H1 (cell line): ENCODE data around the gene TMEM45B.

Experiments
- ASH2L ChIP-seq: fragments of 200-600, 300-600 bp; sonication (generic); IDR thresholded peaks from one replicate; pipeline ENCODE4 v1.7.1; 2017; ENCODE audit warnings: low read length
- EGR1 ChIP-seq: IDR thresholded peaks from 2 replicates; pipeline ENCODE4 v1.6.1; 2011; ENCODE audit warnings: low read depth, low read length, borderline replicate concordance
- GTF2F1 ChIP-seq: IDR thresholded peaks from 2 replicates; pipeline ENCODE4 v1.6.1; 2012; ENCODE audit warnings: low read depth, low read length, improper control_type of control experiment, borderline replicate concordance
- JUN ChIP-seq: IDR thresholded peaks from 2 replicates; pipeline ENCODE4 v1.6.1; 2011; ENCODE audit warnings: low read depth, mild to moderate bottlenecking, improper control_type of control experiment, low read length
- SP1 ChIP-seq: IDR thresholded peaks from 2 replicates; pipeline ENCODE4 v1.6.1; 2011; ENCODE audit warnings: low read depth, low read length
- TAF7 ChIP-seq: optimal IDR thresholded peaks from 2 replicates; pipeline ENCODE3; 2011; ENCODE audit warnings: low read depth, mild to moderate bottlenecking, inconsistent platforms, low read length, moderate library complexity, borderline replicate concordance
- TF ChIP-seq, protein P1 (sequence below), 3 experiments: IDR thresholded peaks; 1 replicate in 2 of 3; 2 replicates in 1 of 3; pipeline versions ENCODE4 v1.5.1 to v1.6.1; 2011; ENCODE audit warnings: low read length in 3 of 3, mild to moderate bottlenecking in 3 of 3, inconsistent platforms in 2 of 3, low read depth in 1 of 3, moderate library complexity in 1 of 3; ENCODE audit not compliant: insufficient read depth in 1 of 3; ENCODE audit errors: control extremely low read depth in 1 of 3
- TF ChIP-seq, protein P2 (sequence below): IDR thresholded peaks from 2 replicates; pipeline ENCODE4 v1.6.1; 2012; ENCODE audit warnings: inconsistent platforms

DNA sequence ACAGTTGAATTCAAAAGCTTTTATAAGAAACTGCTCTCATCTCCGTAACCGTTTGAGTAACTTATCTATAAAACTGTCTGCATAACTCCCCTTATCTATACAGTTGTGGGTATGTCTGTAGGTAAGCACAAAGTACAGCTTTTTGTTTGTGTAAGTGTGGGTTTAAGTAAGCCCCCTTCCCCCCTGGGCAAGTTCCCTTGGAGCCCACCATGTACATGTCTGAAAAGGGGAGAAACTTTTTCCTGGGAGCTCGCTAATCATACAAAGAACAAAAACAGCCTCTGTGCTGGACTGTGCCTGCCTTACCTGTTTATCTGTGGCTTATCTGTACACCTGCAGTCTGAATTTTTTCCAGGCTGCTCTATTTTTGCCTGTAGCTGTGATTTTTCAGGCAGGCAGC lies 36.3 kb upstream of the TMEM45B start:
- TF ChIP-seq, protein P1, sequence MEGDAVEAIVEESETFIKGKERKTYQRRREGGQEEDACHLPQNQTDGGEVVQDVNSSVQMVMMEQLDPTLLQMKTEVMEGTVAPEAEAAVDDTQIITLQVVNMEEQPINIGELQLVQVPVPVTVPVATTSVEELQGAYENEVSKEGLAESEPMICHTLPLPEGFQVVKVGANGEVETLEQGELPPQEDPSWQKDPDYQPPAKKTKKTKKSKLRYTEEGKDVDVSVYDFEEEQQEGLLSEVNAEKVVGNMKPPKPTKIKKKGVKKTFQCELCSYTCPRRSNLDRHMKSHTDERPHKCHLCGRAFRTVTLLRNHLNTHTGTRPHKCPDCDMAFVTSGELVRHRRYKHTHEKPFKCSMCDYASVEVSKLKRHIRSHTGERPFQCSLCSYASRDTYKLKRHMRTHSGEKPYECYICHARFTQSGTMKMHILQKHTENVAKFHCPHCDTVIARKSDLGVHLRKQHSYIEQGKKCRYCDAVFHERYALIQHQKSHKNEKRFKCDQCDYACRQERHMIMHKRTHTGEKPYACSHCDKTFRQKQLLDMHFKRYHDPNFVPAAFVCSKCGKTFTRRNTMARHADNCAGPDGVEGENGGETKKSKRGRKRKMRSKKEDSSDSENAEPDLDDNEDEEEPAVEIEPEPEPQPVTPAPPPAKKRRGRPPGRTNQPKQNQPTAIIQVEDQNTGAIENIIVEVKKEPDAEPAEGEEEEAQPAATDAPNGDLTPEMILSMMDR (IDR thresholded peaks at IDR 0.05; ENCODE audit: control extremely low read depth in 1 of 3, insufficient read depth in 1 of 3, low read depth in 1 of 3, low read length in 3 of 3), result no peak
- TF ChIP-seq ASH2L, result no peak
- TF ChIP-seq, protein P2, sequence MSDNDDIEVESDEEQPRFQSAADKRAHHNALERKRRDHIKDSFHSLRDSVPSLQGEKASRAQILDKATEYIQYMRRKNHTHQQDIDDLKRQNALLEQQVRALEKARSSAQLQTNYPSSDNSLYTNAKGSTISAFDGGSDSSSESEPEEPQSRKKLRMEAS, result no peak
- TF ChIP-seq SP1, result no peak
- no peak for TF ChIP-seq GTF2F1
- TF ChIP-seq JUN, result no peak
- TF ChIP-seq EGR1, result no peak
- no peak for TF ChIP-seq TAF7
